Gastrocnemius medialis (tissue), 4 donors: ENCODE measurements around the gene GADD45B.

Experiments
- POLR2A ChIP-seq, 2 donors: fragments of 450-650 bp; IDR thresholded peaks; one replicate each; pipeline ENCODE4 v1.6.1; 2017; ENCODE audit warnings: antibody characterized with exemption in 2 of 2, mild to moderate bottlenecking in 2 of 2, moderate library complexity in 2 of 2
- TF ChIP-seq, protein P1 (sequence below), 5 experiments: fragments of 450-650 bp in 3 of 5; fragments of 200-600 bp in 2 of 5; sonication (generic) in 2 of 5; IDR thresholded peaks in 4 of 5; conservative IDR thresholded peaks in 1 of 5; 1 replicate in 4 of 5; 2 replicates in 1 of 5; pipeline ENCODE4 v1.5.1; 2016 to 2019; ENCODE audit warnings: antibody characterized with exemption in 5 of 5, mild to moderate bottlenecking in 3 of 5, moderate library complexity in 3 of 5

DNA sequence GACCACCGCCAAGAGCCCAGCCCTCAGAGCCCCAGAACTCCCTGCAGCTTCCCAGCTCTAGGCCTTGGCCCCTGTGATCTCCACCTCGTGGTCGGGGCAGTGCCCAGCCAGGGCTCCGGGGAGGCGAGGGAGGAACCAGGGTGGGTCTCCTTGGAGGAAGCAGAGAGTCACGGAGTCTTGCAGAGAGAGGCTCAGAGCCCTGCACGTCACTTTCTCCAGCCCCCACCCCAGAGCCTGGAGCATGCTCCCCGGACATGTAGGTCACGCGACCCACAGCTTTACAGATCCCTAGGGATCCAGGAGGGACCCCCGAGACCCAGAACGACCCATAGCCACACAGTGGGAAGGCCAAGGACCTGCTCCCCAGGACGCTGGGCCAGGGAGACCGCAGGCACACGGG lies 11.9 kb downstream of the GADD45B start:
- TF ChIP-seq, protein P1, sequence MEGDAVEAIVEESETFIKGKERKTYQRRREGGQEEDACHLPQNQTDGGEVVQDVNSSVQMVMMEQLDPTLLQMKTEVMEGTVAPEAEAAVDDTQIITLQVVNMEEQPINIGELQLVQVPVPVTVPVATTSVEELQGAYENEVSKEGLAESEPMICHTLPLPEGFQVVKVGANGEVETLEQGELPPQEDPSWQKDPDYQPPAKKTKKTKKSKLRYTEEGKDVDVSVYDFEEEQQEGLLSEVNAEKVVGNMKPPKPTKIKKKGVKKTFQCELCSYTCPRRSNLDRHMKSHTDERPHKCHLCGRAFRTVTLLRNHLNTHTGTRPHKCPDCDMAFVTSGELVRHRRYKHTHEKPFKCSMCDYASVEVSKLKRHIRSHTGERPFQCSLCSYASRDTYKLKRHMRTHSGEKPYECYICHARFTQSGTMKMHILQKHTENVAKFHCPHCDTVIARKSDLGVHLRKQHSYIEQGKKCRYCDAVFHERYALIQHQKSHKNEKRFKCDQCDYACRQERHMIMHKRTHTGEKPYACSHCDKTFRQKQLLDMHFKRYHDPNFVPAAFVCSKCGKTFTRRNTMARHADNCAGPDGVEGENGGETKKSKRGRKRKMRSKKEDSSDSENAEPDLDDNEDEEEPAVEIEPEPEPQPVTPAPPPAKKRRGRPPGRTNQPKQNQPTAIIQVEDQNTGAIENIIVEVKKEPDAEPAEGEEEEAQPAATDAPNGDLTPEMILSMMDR (IDR thresholded peaks at IDR 0.05 in 4 of 5, conservative IDR thresholded peaks at IDR 0.05 in 1 of 5), result no peak
- TF ChIP-seq POLR2A (IDR thresholded peaks at IDR 0.05), result no peak
